NB4 (cell line): Measurements from ENCODE around the gene MPZL1.

Experiments used
- DNase-seq: peaks from one replicate; pipeline ENCODE4 v3.0.0; 2010; ENCODE audit warnings: low read depth
- H3K4me3 ChIP-seq: one replicate; pipeline ENCODE4 v1.5.1; 2011; ENCODE audit warnings: mild to moderate bottlenecking, low read depth, low read length, moderate library complexity
- MYC ChIP-seq: IDR thresholded peaks from 2 replicates; pipeline ENCODE4 v1.6.1; 2011; ENCODE audit warnings: low read depth, low read length
- POLR2A ChIP-seq: IDR thresholded peaks from 2 replicates; pipeline ENCODE4 v1.6.1; 2011; ENCODE audit warnings: mild to moderate bottlenecking; ENCODE audit not compliant: insufficient read length; ENCODE audit errors: extremely low read depth
- TF ChIP-seq, protein P1 (sequence below): IDR thresholded peaks from one replicate; pipeline ENCODE4 v1.5.1; 2012; ENCODE audit warnings: low read depth, low read length
- TF ChIP-seq, protein P2 (sequence below): IDR thresholded peaks from 2 replicates; pipeline ENCODE4 v1.6.1; 2011; ENCODE audit warnings: low read depth, low read length

Gene MPZL1

GRCh38 chr1:167748906-167749305 is 27.1 kb downstream of the MPZL1 start:
- TF ChIP-seq, protein P1, sequence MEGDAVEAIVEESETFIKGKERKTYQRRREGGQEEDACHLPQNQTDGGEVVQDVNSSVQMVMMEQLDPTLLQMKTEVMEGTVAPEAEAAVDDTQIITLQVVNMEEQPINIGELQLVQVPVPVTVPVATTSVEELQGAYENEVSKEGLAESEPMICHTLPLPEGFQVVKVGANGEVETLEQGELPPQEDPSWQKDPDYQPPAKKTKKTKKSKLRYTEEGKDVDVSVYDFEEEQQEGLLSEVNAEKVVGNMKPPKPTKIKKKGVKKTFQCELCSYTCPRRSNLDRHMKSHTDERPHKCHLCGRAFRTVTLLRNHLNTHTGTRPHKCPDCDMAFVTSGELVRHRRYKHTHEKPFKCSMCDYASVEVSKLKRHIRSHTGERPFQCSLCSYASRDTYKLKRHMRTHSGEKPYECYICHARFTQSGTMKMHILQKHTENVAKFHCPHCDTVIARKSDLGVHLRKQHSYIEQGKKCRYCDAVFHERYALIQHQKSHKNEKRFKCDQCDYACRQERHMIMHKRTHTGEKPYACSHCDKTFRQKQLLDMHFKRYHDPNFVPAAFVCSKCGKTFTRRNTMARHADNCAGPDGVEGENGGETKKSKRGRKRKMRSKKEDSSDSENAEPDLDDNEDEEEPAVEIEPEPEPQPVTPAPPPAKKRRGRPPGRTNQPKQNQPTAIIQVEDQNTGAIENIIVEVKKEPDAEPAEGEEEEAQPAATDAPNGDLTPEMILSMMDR, result no peak
- TF ChIP-seq, protein P2, sequence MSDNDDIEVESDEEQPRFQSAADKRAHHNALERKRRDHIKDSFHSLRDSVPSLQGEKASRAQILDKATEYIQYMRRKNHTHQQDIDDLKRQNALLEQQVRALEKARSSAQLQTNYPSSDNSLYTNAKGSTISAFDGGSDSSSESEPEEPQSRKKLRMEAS, result no peak
- H3K4me3 ChIP-seq, result no peak overlapping the region
- DNase-seq, result no peak

DNA sequence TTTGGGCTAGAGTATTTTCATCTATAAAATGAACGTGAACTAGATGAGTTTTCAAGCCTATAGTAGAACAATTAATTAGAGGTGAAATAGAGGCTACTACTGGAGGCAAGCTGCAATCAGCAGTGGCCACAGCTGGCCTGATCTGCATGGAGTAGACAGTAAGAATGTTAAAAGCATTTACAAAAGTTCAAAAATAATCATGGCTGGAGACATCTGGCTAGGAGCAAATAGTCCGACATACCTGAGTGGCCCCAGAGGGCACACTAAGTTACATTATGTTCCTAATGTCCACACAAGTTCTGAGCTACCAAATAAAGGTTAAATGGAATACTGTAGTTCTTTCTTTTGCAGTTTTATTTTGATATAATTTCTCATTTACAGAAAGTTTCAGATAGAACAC is 28.0 kb downstream of the MPZL1 start:
- H3K4me3 ChIP-seq, result no peak overlapping the region
- TF ChIP-seq POLR2A (no peak), MYC (no peak)
- TF ChIP-seq, protein P2, result no peak
- TF ChIP-seq, protein P1, result no peak
- no peak for DNase-seq

DNA sequence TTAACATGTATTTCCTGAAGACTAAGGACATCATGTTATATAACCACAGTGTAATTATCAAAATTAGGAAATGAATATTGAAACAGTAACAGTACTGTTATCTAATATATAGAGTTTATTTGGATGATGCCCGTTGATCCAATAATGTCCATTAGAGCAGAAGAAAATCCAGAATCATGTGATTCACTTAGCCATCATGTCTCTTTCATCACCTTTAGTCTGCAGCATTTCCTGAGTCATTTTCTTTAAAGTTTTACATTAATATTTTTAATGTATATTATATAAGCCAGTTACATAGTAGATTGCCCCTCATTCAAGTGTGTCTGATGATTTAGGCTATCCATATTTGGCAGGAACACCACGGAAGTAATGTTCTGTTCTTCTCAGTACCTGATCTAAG is 28.9 kb downstream of the MPZL1 start:
- TF ChIP-seq, protein P1, result no peak
- TF ChIP-seq MYC, result no peak
- TF ChIP-seq, protein P2, result no peak
- no peak for TF ChIP-seq POLR2A
- H3K4me3 ChIP-seq, result no peak overlapping the region
- no peak for DNase-seq

DNA sequence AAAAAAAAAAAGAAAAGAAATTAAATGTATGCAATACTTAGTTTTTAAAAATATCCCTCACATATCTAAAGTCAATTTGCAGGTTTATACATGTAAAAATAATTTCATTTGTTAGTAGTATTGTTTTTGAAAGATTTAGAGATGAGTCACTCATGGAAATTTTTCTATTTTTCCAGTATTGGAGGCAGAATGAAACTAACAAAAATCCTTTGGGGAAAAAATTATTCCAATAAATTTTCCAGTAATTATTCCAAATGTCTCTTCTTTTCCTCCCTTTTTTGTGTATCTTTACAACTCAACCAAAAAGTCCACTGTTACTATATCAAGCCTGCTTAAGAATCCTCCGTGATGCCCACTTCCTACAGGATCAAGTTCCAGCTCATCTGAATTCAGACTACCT is 29.9 kb downstream of the MPZL1 start:
- TF ChIP-seq, protein P1, result no peak
- TF ChIP-seq POLR2A (no peak), MYC (no peak)
- TF ChIP-seq, protein P2, result no peak
- no peak overlapping the region for H3K4me3 ChIP-seq

DNA sequence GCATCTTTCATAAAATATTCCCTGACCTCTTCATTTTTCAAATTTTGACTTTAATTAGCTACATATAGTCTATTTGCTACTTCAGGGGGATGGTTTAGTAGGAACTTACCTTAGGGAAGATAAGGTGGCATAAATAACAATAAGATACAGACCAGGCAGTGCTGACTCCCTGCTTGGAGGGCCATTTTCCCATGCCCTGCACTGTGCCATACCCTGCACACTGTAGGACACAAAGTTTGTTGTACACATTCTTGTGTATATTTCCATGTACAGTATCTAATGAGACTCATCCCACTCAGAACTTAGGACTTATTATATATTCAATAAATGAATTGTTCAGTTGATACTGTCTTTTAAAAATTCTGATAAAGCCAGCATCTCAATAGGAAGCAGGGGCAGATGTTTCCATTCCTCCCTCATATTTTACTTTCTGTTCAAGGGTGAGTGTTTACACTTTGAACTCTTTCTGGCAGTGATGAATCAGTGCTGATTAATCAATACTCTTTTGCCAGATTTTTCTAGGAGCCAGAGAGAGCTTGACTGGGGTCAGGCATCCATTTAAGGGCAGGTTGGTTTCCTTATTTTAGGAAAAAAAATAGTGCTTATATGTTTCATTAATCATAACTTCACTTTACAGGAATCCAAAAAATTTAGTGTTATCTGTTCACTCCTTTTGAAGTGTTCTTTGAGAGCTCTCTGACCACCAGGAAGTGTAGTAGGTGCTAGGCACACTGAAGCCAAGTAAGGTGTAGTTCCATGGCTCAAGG is 30.6 kb downstream of the MPZL1 start:
- H3K4me3 ChIP-seq, result peak overlapping the region; percentile 52
- TF ChIP-seq, protein P2, result no peak
- TF ChIP-seq, protein P1, result no peak
- TF ChIP-seq POLR2A, result no peak
- TF ChIP-seq MYC, result no peak
- DNase-seq, result no peak

More for the DNA sequence above, 29.9 kb downstream of the MPZL1 start:
- DNase-seq, result no peak
